Neuronal stem cell (in vitro differentiated cells): Measurements from ENCODE around the gene C9.

ENCODE experiments used
- DNase-seq: peaks from one replicate; pipeline ENCODE4 v3.0.0-alpha.2; 2013; ENCODE audit warnings: low spot score
- H2AFZ ChIP-seq: one replicate; pipeline ENCODE4 v1.6.1; 2013; ENCODE audit warnings: mild to moderate bottlenecking, low read length, inconsistent platforms
- H2AK5ac ChIP-seq: 2 replicates; pipeline ENCODE4 v1.6.1; 2013; ENCODE audit warnings: low read depth, mild to moderate bottlenecking, inconsistent platforms, low read length, moderate library complexity, mixed read lengths
- H2BK120ac ChIP-seq: 2 replicates; pipeline ENCODE4 v1.6.1; 2013; ENCODE audit warnings: low read depth, mild to moderate bottlenecking, inconsistent platforms, low read length, moderate library complexity, mixed read lengths
- H2BK12ac ChIP-seq: one replicate; pipeline ENCODE4 v1.6.1; 2013; ENCODE audit warnings: low read length, inconsistent platforms
- H2BK15ac ChIP-seq: 2 replicates; pipeline ENCODE4 v1.6.1; 2013; ENCODE audit warnings: mild to moderate bottlenecking, low read length, inconsistent platforms, mixed read lengths
- H2BK5ac ChIP-seq: one replicate; pipeline ENCODE4 v1.6.1; 2013; ENCODE audit warnings: inconsistent platforms, mild to moderate bottlenecking, low read length, moderate library complexity
- H3K14ac ChIP-seq: one replicate; pipeline ENCODE4 v1.6.1; 2013; ENCODE audit warnings: low read length, inconsistent platforms
- H3K18ac ChIP-seq: 2 replicates; pipeline ENCODE4 v1.6.1; 2013; ENCODE audit warnings: low read length, inconsistent platforms
- H3K23ac ChIP-seq: 2 replicates; pipeline ENCODE4 v1.6.1; 2013; ENCODE audit warnings: low read depth, mild to moderate bottlenecking, mixed read lengths, low read length, inconsistent platforms; ENCODE audit not compliant: poor library complexity
- H3K27ac ChIP-seq: replicated peaks from 3 replicates; pipeline ENCODE4 v1.5.1; 2013; ENCODE audit warnings: low read length, inconsistent platforms
- H3K27me3 ChIP-seq, 3 experiments: 2 replicates each; pipeline ENCODE4 v1.6.1; 2013; ENCODE audit warnings: low read length in 3 of 3, mild to moderate bottlenecking in 2 of 3, inconsistent platforms in 1 of 3, low read depth in 1 of 3, mixed read lengths in 1 of 3, moderate library complexity in 1 of 3; ENCODE audit not compliant: control insufficient read depth in 3 of 3, insufficient read depth in 3 of 3
- H3K36me3 ChIP-seq, 2 donors: replicated peaks in 1 of 2; 2 replicates each; pipeline ENCODE4 v1.6.1; 2013; ENCODE audit warnings: low read length in 2 of 2; ENCODE audit not compliant: control insufficient read depth in 2 of 2, insufficient read depth in 2 of 2
- H3K4ac ChIP-seq: 2 replicates; pipeline ENCODE4 v1.6.1; 2013; ENCODE audit warnings: inconsistent platforms, mild to moderate bottlenecking, low read length, moderate library complexity
- H3K4me1 ChIP-seq, 2 donors: 1 replicate in 1 of 2; 2 replicates in 1 of 2; pipeline ENCODE4 v1.6.1; 2013; ENCODE audit warnings: low read length in 2 of 2, low read depth in 1 of 2; ENCODE audit not compliant: control insufficient read depth in 2 of 2, insufficient read depth in 1 of 2
- H3K4me2 ChIP-seq: one replicate; pipeline ENCODE4 v1.6.1; 2013; ENCODE audit warnings: mild to moderate bottlenecking, low read length, inconsistent platforms; ENCODE audit not compliant: insufficient read depth, poor library complexity, severe bottlenecking
- H3K4me3 ChIP-seq, 2 donors: 2 replicates each; pipeline ENCODE4 v1.5.1; 2013; ENCODE audit warnings: low read length in 2 of 2, mild to moderate bottlenecking in 2 of 2, inconsistent platforms in 1 of 2, moderate library complexity in 1 of 2
- H3K79me1 ChIP-seq: one replicate; pipeline ENCODE4 v1.6.1; 2013; ENCODE audit warnings: low read depth, mild to moderate bottlenecking, inconsistent platforms, low read length, moderate library complexity
- H3K9ac ChIP-seq: one replicate; pipeline ENCODE4 v1.6.1; 2013; ENCODE audit warnings: mild to moderate bottlenecking, low read depth, low read length, inconsistent platforms; ENCODE audit not compliant: poor library complexity
- H3K9me3 ChIP-seq, 2 donors: replicated peaks in 1 of 2; 2 replicates each; pipeline versions ENCODE3 to v1.6.1; 2013; ENCODE audit warnings: low read length in 2 of 2, mild to moderate bottlenecking in 2 of 2, inconsistent platforms in 1 of 2, low read depth in 1 of 2, mixed read lengths in 1 of 2, moderate library complexity in 1 of 2; ENCODE audit not compliant: control insufficient read depth in 2 of 2, insufficient read depth in 1 of 2
- H4K8ac ChIP-seq: one replicate; pipeline ENCODE4 v1.6.1; 2013; ENCODE audit warnings: low read depth, mild to moderate bottlenecking, inconsistent platforms, low read length, moderate library complexity
- H4K91ac ChIP-seq: one replicate; pipeline ENCODE4 v1.6.1; 2013; ENCODE audit warnings: low read length, low read depth, mild to moderate bottlenecking, inconsistent platforms; ENCODE audit not compliant: poor library complexity
- WGBS, 2 donors: extraction: QIAGEN DNeasy Blood & Tissue Kit; methylation state at CpG; one replicate each; pipeline ENCODE4 v1.1.7; 2013; ENCODE audit warnings: missing lambda C conversion rate in 2 of 2, mixed read lengths in 1 of 2; ENCODE audit not compliant: insufficient read length in 2 of 2, insufficient replicate concordance in 1 of 2; ENCODE audit errors: extremely low coverage in 2 of 2; 5-methylcytosine and 5-hydroxymethylcytosine counted together

The C9 gene

DNA sequence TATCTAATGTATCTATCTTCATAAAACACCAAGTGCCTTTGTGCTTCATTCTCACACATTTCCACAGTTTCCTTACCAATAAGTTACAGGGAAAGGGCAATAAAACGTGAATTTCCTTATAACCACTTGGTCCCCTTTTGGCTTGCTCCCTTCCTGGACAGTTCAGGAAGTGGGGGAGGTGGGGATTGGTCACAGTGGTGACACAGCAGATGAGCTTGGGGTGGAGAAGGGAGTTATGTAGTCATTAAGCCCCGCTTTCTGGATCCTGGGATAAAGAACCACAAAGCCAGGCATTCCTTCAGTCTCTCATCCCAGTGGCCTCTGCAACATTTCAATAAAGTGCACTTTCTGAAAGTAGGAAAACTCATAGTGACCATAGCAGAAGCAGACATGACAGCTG is 97.9 kb downstream of the C9 start:
- no peak overlapping the region for H3K9ac ChIP-seq
- H3K4me2 ChIP-seq, result no peak overlapping the region
- peaks cover 0 to 2% of the 10 kb centered on the region in 2 donors for H3K4me1 ChIP-seq
- no peaks in the 10 kb centered on the region for H3K9me3 ChIP-seq
- no peak overlapping the region for H3K14ac ChIP-seq
- no peak overlapping the region for H4K8ac ChIP-seq
- no peak overlapping the region for H2BK120ac ChIP-seq
- H2BK5ac ChIP-seq, result no peak overlapping the region
- no peak overlapping the region for H3K23ac ChIP-seq
- H3K18ac ChIP-seq, result no peak overlapping the region
- no peak overlapping the region for H2BK12ac ChIP-seq
- no peaks in the 10 kb centered on the region for H3K27me3 ChIP-seq
- H4K91ac ChIP-seq, result no peak overlapping the region
- no peak overlapping the region for H3K4ac ChIP-seq
- H2AK5ac ChIP-seq, result no peak overlapping the region
- H3K4me3 ChIP-seq, result no peak overlapping the region
- H2AFZ ChIP-seq, result no peak overlapping the region
- H3K36me3 ChIP-seq, result no peaks in the 10 kb centered on the region
- no peak for DNase-seq
- H3K27ac ChIP-seq, result no peak overlapping the region
- no peaks in the 10 kb centered on the region for H3K79me1 ChIP-seq
- H2BK15ac ChIP-seq, result no peak overlapping the region
- no CpG with 5 or more reads among the region's 2 CpGs for WGBS, 2 donors

GRCh38 chr5:39264528-39264927 is 99.8 kb downstream of the C9 start:
- H4K91ac ChIP-seq, result no peak overlapping the region
- no peaks in the 10 kb centered on the region for H3K9me3 ChIP-seq
- DNase-seq, result no peak
- no CpG with 5 or more reads among the region's 1 CpG for WGBS, 2 donors
- no peak overlapping the region for H2BK120ac ChIP-seq
- no peak overlapping the region for H3K4me2 ChIP-seq
- no peak overlapping the region for H2BK12ac ChIP-seq
- H4K8ac ChIP-seq, result no peak overlapping the region
- H3K9ac ChIP-seq, result no peak overlapping the region
- peaks cover 0 to 2% of the 10 kb centered on the region in 2 donors for H3K4me1 ChIP-seq
- H2BK15ac ChIP-seq, result no peak overlapping the region
- no peak overlapping the region for H3K23ac ChIP-seq
- H3K18ac ChIP-seq, result no peak overlapping the region
- no peaks in the 10 kb centered on the region for H3K79me1 ChIP-seq
- no peak overlapping the region for H2AK5ac ChIP-seq
- no peak overlapping the region for H2BK5ac ChIP-seq
- H3K4ac ChIP-seq, result no peak overlapping the region
- no peak overlapping the region for H3K14ac ChIP-seq
- no peaks in the 10 kb centered on the region for H3K27me3 ChIP-seq
- H3K36me3 ChIP-seq, result no peaks in the 10 kb centered on the region
- H3K4me3 ChIP-seq, result no peak overlapping the region
- no peak overlapping the region for H2AFZ ChIP-seq
- H3K27ac ChIP-seq, result no peak overlapping the region

DNA sequence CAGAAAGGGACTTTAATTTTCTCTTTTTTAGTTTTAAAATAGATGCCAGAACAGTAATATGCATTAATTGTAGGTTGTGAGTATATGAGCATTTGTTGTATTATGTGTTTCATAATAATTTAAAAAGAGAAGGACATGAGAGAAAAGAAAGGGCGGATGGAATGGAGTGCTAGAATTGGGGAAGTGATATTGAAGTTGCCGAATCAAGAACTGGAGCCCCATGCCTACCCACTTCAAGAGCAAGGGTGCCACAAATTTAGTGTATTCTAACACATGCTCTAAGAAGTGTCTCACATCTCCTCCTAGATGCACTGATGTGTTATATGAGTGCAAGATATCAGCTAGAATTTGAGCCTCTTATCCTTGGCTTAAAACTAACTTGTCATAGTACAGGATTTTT is 101.3 kb downstream of the C9 start:
- H4K91ac ChIP-seq, result no peak overlapping the region
- DNase-seq, result no peak
- peaks cover 0 to 2% of the 10 kb centered on the region in 2 donors for H3K4me1 ChIP-seq
- H2BK15ac ChIP-seq, result no peak overlapping the region
- H2BK12ac ChIP-seq, result no peak overlapping the region
- H2AK5ac ChIP-seq, result no peak overlapping the region
- no peaks in the 10 kb centered on the region for H3K27me3 ChIP-seq
- no peak overlapping the region for H3K23ac ChIP-seq
- H3K9me3 ChIP-seq, result no peaks in the 10 kb centered on the region
- H3K4ac ChIP-seq, result no peak overlapping the region
- no peak overlapping the region for H3K9ac ChIP-seq
- H3K79me1 ChIP-seq, result no peaks in the 10 kb centered on the region
- H2BK120ac ChIP-seq, result no peak overlapping the region
- H3K27ac ChIP-seq, result no peak overlapping the region
- H3K4me3 ChIP-seq, result no peak overlapping the region
- H2AFZ ChIP-seq, result no peak overlapping the region
- H3K4me2 ChIP-seq, result no peak overlapping the region
- WGBS, 2 donors, result no CpG with 5 or more reads among the region's 2 CpGs
- no peak overlapping the region for H3K14ac ChIP-seq
- H3K36me3 ChIP-seq, result no peaks in the 10 kb centered on the region
- H4K8ac ChIP-seq, result no peak overlapping the region
- H2BK5ac ChIP-seq, result no peak overlapping the region
- no peak overlapping the region for H3K18ac ChIP-seq

- H4K8ac ChIP-seq, result no peak overlapping the region
- H3K9me3 ChIP-seq, result no peaks in the 10 kb centered on the region
- no peak overlapping the region for H3K4me3 ChIP-seq
- H3K4me1 ChIP-seq, result no peaks in the 10 kb centered on the region
- H3K18ac ChIP-seq, result no peak overlapping the region
- no peak overlapping the region for H4K91ac ChIP-seq
- H3K14ac ChIP-seq, result no peak overlapping the region
- H2BK12ac ChIP-seq, result no peak overlapping the region
- H2BK15ac ChIP-seq, result no peak overlapping the region
- no peak overlapping the region for H3K27ac ChIP-seq
- no peak for DNase-seq
- H3K9ac ChIP-seq, result no peak overlapping the region
- H3K79me1 ChIP-seq, result no peaks in the 10 kb centered on the region
- no peaks in the 10 kb centered on the region for H3K36me3 ChIP-seq
- no peak overlapping the region for H2AFZ ChIP-seq
- H2BK5ac ChIP-seq, result no peak overlapping the region
- H3K4me2 ChIP-seq, result no peak overlapping the region
- no peak overlapping the region for H3K23ac ChIP-seq
- no peak overlapping the region for H2BK120ac ChIP-seq
- no peak overlapping the region for H3K4ac ChIP-seq
- no peak overlapping the region for H2AK5ac ChIP-seq
- H3K27me3 ChIP-seq, result no peaks in the 10 kb centered on the region
Observed at GRCh38 chr5:39260095-39260494, 104.2 kb downstream of the C9 start.
